Fibroblast of gingiva (primary cell): ENCODE measurements around the gene TNFAIP2.
"Not testable (repeated sequence)": the region's sequence is repeated elsewhere in the genome, so short reads cannot be mapped to it uniquely, and the experiment has no call there.

Source experiments
- DNase-seq: peaks from one replicate; pipeline ENCODE4 v3.0.0-alpha.2; 2011; ENCODE audit warnings: low read depth

TNFAIP2 gene

GRCh38 chr14:103107941-103108748 is 15.1 kb upstream of the TNFAIP2 start:
- no peak for DNase-seq

GRCh38 chr14:103108749-103109207 is 14.5 kb upstream of the TNFAIP2 start:
- DNase-seq = no peak

GRCh38 chr14:103109535-103110441 is 13.5 kb upstream of the TNFAIP2 start:
- DNase-seq = no peak

- DNase-seq = no peak
These were observed 12.5 kb upstream of the TNFAIP2 start for GRCh38 chr14:103110681-103111231.

GRCh38 chr14:103111232-103111868 is 11.9 kb upstream of the TNFAIP2 start:
- DNase-seq = no peak

- DNase-seq = no peak
These were observed 10.6 kb upstream of the TNFAIP2 start for GRCh38 chr14:103112400-103113243.

- DNase-seq = no peak
These were observed 10.0 kb upstream of the TNFAIP2 start for GRCh38 chr14:103113303-103113702.

- no peak for DNase-seq
These were observed 9.5 kb upstream of the TNFAIP2 start for GRCh38 chr14:103113774-103114173.

GRCh38 chr14:103115086-103115679 is 8.1 kb upstream of the TNFAIP2 start:
- not testable (repeated sequence) for DNase-seq

GRCh38 chr14:103115845-103116572 is 7.3 kb upstream of the TNFAIP2 start:
- DNase-seq = no peak

GRCh38 chr14:103116636-103117035 is 6.6 kb upstream of the TNFAIP2 start:
- DNase-seq = no peak

GRCh38 chr14:103117499-103117898 is 5.8 kb upstream of the TNFAIP2 start:
- not testable (repeated sequence) for DNase-seq

GRCh38 chr14:103118018-103118662 is 5.1 kb upstream of the TNFAIP2 start:
- peak; percentile 15 for DNase-seq

- no peak for DNase-seq
These were observed 4.4 kb upstream of the TNFAIP2 start for GRCh38 chr14:103118663-103119404.

- DNase-seq = not testable (repeated sequence)
These were observed 3.7 kb upstream of the TNFAIP2 start for GRCh38 chr14:103119527-103119926.

GRCh38 chr14:103121121-103121845 is 2.0 kb upstream of the TNFAIP2 start:
- peak; percentile 37 for DNase-seq

- DNase-seq = peak; percentile 63
These were observed 1.2 kb upstream of the TNFAIP2 start for GRCh38 chr14:103121846-103122584.
